GM15510 (cell line): ENCODE results near the gene ELOVL7.

Experiments
- POLR2A ChIP-seq: IDR thresholded peaks from 3 replicates; pipeline ENCODE4 v1.6.1; 2011; ENCODE audit warnings: borderline replicate concordance; ENCODE audit not compliant: insufficient read length; ENCODE audit errors: extremely low read depth

Gene ELOVL7

DNA sequence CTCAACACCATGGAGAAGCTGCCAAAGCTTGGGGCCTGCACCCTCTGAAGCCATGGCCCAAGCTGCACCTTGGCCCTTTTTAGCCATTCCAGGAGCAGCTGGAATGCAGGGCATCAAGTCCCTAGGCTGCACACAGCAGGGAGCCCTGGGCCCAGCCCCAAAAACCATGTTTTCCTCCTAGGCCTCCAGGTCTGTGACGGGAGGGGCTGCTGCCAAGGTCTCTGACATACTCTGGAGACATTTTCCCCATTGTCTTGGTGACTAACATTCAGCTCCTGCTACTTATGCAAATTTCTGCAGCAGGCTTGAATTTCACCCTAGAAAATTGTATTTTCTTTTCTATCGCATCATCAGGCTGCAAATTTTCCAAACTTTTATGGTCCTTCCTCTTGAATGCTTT is 64.6 kb downstream of the ELOVL7 start:
- TF ChIP-seq POLR2A, result no peak

- TF ChIP-seq POLR2A, result no peak
These were observed 67.7 kb downstream of the ELOVL7 start for GRCh38 chr5:60776343-60776742.

DNA sequence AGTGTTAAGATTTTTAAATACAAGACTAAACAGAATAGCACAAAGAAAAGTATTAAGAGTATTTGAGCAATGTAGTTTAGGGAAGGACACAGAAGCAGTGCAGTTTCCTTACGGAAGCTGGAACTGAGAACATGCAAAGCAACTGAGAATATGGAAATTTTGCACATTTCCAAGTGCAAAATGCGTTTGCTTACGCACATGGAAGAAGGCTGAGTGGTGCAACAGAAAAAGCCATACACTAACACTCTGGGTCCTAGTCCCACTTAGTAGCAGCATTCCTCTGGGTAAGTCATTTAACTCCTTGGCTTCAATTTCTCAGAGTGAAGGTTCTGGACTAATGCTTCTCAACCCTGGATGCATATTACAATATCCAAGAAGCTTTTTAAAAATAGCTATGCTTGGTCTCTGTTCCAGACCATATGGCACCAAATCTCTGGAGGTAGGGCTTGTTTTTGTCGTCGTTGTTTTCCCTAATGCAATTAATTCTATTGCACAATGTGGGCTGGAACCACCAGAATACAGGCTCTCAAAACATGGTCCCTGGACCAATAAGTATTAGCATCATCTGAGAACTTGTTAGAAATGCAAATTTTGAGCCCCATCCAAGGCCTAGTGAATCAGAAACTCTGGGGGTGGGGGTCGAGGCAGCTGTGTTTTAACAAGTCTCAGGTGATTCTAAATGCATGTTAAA is 78.9 kb downstream of the ELOVL7 start:
- no peak for TF ChIP-seq POLR2A

GRCh38 chr5:60763061-60763460 is 81.0 kb downstream of the ELOVL7 start:
- no peak for TF ChIP-seq POLR2A

DNA sequence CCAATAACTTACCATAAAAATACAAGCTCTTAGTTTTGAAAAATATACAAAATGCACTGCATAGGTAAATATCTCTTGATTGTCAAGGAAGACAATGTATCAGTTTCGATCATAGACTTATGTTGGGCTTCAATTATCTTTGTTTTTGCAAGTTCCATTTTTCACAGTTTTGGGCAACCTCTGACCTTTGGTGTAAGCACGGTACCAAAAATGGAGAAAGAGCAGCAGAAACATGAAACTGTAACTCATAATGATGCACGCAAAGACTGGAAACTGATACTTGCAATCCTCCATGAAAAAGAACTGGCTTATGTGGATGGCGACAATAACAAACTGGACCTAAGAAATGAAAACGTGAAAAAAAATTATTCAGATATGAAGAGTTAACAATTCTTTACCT is 89.6 kb downstream of the ELOVL7 start:
- TF ChIP-seq POLR2A, result no peak

- no peak for TF ChIP-seq POLR2A
These were observed 99.4 kb downstream of the ELOVL7 start for GRCh38 chr5:60744682-60745081.

GRCh38 chr5:60743511-60744314 is 100.4 kb downstream of the ELOVL7 start:
- no peak for TF ChIP-seq POLR2A

- no peak for TF ChIP-seq POLR2A
These were observed 103.7 kb downstream of the ELOVL7 start for GRCh38 chr5:60740322-60740721.

- no peak for TF ChIP-seq POLR2A
These were observed 105.1 kb downstream of the ELOVL7 start for GRCh38 chr5:60738933-60739332.

- TF ChIP-seq POLR2A, result no peak
These were observed 105.6 kb downstream of the ELOVL7 start for GRCh38 chr5:60738461-60738860.

DNA sequence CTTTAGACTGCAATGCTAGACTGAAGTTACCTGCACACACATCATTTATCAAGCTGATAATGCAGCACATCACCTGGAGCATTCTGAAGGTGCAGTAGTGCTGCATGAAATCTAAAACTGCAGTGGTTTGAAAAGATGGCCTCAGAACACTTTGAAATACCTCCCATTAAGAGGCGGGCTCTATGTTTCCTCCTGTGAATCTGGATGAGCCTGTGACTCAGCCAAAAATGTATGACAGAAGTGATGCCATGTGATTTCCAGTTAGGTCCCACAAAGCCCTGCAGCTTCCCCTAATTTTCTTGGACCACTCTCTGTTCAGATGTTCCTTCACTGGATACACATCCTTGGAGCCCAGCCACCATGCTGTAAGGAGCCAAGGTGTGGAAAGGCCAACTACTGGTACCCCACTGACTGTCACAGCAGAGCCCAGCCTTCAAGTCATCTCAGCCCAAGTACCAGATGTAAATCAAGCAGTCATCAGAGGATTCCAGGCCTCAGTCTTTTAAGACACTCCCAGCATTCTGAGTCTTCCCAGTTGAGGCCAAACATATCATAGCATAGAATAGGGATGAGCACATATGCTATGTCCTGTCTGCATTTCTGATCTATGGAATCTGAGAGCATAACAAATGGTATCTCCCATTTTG is 116.9 kb downstream of the ELOVL7 start:
- no peak for TF ChIP-seq POLR2A

DNA sequence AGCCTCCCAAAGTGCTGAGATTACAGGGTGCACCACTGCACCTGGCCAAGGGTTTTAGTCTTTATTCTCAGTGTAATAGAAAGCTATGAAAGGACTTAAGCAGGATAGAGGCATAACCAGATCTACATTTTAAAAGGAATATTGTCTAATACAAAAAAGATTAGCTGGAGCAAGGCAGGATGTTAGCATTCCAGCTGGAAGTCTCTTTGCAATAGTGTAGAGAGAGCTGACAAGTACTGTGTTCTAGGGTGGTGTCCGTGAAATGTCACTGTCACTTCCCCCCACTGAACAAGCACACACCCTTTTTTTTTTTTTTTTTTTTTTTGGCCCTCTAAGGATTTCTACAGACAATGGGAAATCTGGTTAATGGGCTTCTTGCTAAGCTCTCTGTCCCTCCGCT is 119.9 kb downstream of the ELOVL7 start:
- TF ChIP-seq POLR2A, result no peak

DNA sequence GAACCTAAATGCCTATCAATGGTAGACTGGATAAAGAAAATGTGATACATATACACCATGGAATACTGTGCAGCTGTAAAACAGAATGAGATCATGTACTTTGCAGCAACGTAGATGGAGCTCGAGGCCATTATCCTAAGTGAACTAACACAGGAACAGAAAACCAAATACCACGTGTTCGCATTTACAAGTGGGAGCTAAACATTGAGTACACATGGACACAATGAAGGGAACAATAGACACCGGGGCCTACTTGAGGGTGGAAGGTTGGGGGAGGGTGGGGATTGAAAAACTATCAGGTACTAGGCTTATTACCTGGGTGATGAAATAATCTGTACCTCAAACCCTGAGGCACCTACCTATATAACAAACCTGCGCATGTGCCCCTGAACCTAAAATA is 121.7 kb downstream of the ELOVL7 start:
- TF ChIP-seq POLR2A, result no peak

GRCh38 chr5:60719329-60719728 is 124.7 kb downstream of the ELOVL7 start:
- TF ChIP-seq POLR2A, result no peak

DNA sequence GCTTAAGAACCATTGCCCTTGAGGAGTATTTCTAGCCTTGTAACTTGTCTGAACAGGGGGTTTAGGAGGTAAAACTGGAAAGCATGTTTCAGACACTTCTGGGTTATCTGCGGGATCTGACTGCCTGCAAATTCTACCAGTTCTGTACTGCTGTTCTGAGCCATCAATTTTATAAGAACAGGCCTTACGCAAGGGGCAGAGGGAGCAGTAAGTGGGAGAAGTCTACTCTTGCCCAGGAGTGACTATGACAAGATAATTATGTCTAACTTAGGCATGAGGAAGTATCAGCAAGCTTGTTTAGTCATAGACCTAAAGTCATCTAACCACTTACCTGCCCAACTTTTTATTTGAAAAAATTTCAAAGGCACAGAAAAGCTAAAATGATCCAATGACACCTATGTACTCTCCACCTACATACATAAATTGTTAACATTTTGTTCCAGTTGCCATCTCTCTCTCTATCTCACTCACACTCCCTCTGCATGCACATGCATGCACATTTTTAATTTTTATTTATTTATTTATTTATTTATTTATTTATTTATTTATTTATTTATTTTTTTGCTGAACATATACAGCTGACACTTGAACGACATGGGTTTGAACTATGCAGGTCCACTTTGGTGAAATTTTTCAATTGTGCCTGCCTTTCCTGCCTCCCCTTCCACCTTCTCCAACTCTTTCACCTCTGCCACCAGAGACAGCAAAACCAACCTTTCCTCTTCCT is 125.7 kb downstream of the ELOVL7 start:
- TF ChIP-seq POLR2A, result no peak
